Choroid plexus epithelial cell (primary cell): ENCODE data around the gene PRELID2.
A peak's percentile ranks its signal among the peaks of the same experiment; 100 is the strongest.

Experiments
- DNase-seq: peaks from one replicate; pipeline ENCODE4 v3.0.0-alpha.2; 2010; ENCODE audit warnings: low read depth
- H3K4me3 ChIP-seq: 2 replicates; pipeline ENCODE4 v1.5.1; 2011; ENCODE audit warnings: low read depth, mild to moderate bottlenecking, control low read depth, low read length, moderate library complexity
- TF ChIP-seq, protein P1 (sequence below): conservative IDR thresholded peaks from 2 replicates; pipeline ENCODE4 v1.5.1; 2011; ENCODE audit warnings: low read depth, mild to moderate bottlenecking, control low read depth, inconsistent platforms, low read length, moderate library complexity

Gene PRELID2

DNA sequence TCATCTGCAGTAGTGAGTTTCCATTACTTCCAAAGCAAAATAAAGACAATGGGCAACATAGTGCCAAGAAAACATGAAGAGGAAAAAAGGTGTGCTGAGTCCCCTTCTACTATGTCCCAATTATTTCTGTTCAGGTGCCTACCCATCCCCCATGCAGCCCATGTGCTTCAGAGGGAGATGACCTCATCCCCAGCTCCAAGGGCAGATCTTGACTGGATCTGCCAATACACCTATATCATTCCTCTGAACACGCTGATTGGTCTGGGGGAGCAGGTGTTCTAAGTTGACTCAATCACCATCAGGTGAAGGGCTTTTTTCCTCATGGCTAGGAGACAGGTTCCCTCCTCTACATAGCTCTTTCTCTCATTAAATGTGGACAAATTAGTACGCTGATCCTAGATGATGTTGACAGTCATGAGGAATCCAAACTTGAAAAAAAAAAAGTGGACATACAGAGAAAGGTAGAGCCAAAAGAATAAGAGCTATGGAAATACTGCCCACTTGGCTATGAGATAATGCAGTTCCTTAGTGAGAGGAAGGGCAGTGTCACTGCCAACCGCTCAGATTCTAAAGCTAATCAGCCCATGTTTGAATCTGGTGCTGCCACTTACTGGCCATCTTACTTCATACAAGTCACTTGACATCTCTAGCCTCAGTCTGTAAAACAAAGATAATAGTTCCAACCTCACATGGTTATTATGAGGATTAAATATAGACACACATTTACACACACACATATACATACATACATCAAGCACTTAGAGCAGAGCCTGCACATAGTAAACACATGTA lies 23.1 kb downstream of the PRELID2 start:
- TF ChIP-seq, protein P1, sequence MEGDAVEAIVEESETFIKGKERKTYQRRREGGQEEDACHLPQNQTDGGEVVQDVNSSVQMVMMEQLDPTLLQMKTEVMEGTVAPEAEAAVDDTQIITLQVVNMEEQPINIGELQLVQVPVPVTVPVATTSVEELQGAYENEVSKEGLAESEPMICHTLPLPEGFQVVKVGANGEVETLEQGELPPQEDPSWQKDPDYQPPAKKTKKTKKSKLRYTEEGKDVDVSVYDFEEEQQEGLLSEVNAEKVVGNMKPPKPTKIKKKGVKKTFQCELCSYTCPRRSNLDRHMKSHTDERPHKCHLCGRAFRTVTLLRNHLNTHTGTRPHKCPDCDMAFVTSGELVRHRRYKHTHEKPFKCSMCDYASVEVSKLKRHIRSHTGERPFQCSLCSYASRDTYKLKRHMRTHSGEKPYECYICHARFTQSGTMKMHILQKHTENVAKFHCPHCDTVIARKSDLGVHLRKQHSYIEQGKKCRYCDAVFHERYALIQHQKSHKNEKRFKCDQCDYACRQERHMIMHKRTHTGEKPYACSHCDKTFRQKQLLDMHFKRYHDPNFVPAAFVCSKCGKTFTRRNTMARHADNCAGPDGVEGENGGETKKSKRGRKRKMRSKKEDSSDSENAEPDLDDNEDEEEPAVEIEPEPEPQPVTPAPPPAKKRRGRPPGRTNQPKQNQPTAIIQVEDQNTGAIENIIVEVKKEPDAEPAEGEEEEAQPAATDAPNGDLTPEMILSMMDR: peak; percentile 58
- no peak overlapping the region for H3K4me3 ChIP-seq
- DNase-seq: peak; percentile 84

DNA sequence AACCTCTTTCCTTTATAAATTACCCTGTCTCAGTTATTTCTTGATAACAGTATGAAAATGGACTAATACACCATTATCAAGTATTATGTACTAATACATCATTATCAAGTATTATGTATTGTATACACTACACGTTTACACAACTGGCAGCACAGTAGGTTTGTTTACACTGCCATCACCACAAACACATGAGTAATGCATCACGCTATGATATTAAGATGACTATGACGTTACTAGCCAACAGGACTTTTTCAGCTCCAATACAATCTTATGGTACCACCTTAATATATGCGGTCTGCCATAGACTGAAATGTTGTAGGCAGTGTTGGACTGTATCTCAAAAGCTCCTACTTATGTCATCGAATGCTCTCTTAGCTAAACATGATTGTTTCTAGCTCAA lies 28.2 kb downstream of the PRELID2 start:
- TF ChIP-seq, protein P1: no peak
- no peak overlapping the region for H3K4me3 ChIP-seq
- peak; percentile 15 for DNase-seq

DNA sequence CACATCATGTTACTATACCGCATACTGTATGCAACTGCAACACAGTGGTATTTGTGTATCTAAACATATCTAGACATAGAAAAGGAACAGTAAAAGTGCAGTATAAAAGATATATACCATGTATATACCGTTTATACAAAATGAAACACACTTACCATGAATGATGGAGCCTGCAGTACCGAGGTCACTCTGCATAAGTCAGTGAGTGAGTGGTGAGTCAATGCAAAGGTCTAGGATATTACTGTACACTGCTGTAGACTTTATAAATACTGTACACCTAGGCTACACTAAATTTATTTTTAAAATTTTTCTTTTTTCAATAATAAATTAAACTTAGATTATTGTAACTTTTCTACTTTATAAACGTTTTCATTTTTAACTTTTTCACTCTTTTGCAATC lies 29.3 kb downstream of the PRELID2 start:
- DNase-seq: no peak
- TF ChIP-seq, protein P1: no peak
- no peak overlapping the region for H3K4me3 ChIP-seq

GRCh38 chr5:145804701-145805100 lies 30.4 kb downstream of the PRELID2 start:
- DNase-seq: no peak
- H3K4me3 ChIP-seq: no peak overlapping the region
- TF ChIP-seq, protein P1: no peak

GRCh38 chr5:145803112-145804004 lies 31.8 kb downstream of the PRELID2 start:
- no peak overlapping the region for H3K4me3 ChIP-seq
- DNase-seq: no peak
- TF ChIP-seq, protein P1: no peak

GRCh38 chr5:145801195-145801594 lies 33.9 kb downstream of the PRELID2 start:
- peak; percentile 28 for DNase-seq
- no peak overlapping the region for H3K4me3 ChIP-seq
- TF ChIP-seq, protein P1: no peak
